Liver (tissue), 9 donors: ENCODE measurements around the gene FBLN1. TPM values are rescaled to one million over a fixed set of nuclear protein-coding genes. Genes with fewer than 3 reads are reported as not detected.

Experiments used
- DNase-seq: peaks from one replicate; pipeline ENCODE4 v3.0.0-alpha.2; 2017; ENCODE audit warnings: low spot score
- H3K27ac ChIP-seq, 2 donors: one replicate each; pipeline ENCODE4 v1.7.0; 2013; ENCODE audit warnings: inconsistent platforms in 2 of 2, low read length in 2 of 2, control low read depth in 1 of 2, low read depth in 1 of 2, mild to moderate bottlenecking in 1 of 2
- H3K27me3 ChIP-seq, 4 donors: one replicate each; pipeline versions ENCODE4 v1.6.1 to v1.7.0; 2013; ENCODE audit warnings: low read length in 3 of 4, inconsistent platforms in 1 of 4, mild to moderate bottlenecking in 1 of 4, moderate library complexity in 1 of 4; ENCODE audit not compliant: control insufficient read depth in 4 of 4, insufficient read depth in 4 of 4
- H3K36me3 ChIP-seq, 4 donors: one replicate each; pipeline versions ENCODE4 v1.6.1 to v1.7.0; 2013; ENCODE audit warnings: low read length in 3 of 4, mild to moderate bottlenecking in 3 of 4, low read depth in 1 of 4, moderate library complexity in 1 of 4; ENCODE audit not compliant: control insufficient read depth in 4 of 4, insufficient read depth in 3 of 4
- H3K4me1 ChIP-seq, 4 donors: one replicate each; pipeline versions ENCODE4 v1.6.1 to v1.7.0; 2013; ENCODE audit warnings: low read length in 3 of 4, mild to moderate bottlenecking in 3 of 4, moderate library complexity in 1 of 4; ENCODE audit not compliant: control insufficient read depth in 4 of 4, insufficient read depth in 4 of 4
- H3K4me3 ChIP-seq, 3 donors: one replicate each; pipeline versions ENCODE4 v1.6.1 to v1.7.0; 2013; ENCODE audit warnings: low read length in 3 of 3, control low read depth in 1 of 3, low read depth in 1 of 3, mild to moderate bottlenecking in 1 of 3
- H3K9ac ChIP-seq, 2 donors: one replicate each; pipeline ENCODE4 v1.7.0; 2013; ENCODE audit warnings: low read length in 2 of 2, mild to moderate bottlenecking in 2 of 2, moderate library complexity in 2 of 2, control low read depth in 1 of 2, low read depth in 1 of 2
- H3K9me3 ChIP-seq, 4 donors: one replicate each; pipeline versions ENCODE4 v1.6.1 to v1.7.0; 2013; ENCODE audit warnings: low read length in 3 of 4; ENCODE audit not compliant: control insufficient read depth in 4 of 4
- ATF3 ChIP-seq: IDR thresholded peaks from 2 replicates; pipeline ENCODE4 v1.6.1; 2016; ENCODE audit warnings: antibody characterized with exemption
- CTCF ChIP-seq: fragments of 150-350 bp; IDR thresholded peaks from 2 replicates; pipeline ENCODE4 v1.5.1; 2017; ENCODE audit warnings: improper control_type of control experiment, low read depth, low read length; ENCODE audit not compliant: missing input control
- EGR1 ChIP-seq, 2 donors: IDR thresholded peaks; 2 replicates each; pipeline ENCODE4 v1.6.1; 2016 to 2018; ENCODE audit warnings: antibody characterized with exemption in 2 of 2, low read depth in 2 of 2
- FOXA1 ChIP-seq: IDR thresholded peaks from 2 replicates; pipeline ENCODE4 v1.6.1; 2016; ENCODE audit warnings: antibody characterized with exemption
- FOXA2 ChIP-seq: IDR thresholded peaks from 2 replicates; pipeline ENCODE4 v1.6.1; 2016; ENCODE audit warnings: antibody characterized with exemption
- GABPA ChIP-seq, 2 donors: IDR thresholded peaks in 1 of 2; conservative IDR thresholded peaks in 1 of 2; 2 replicates each; pipeline ENCODE4 v1.6.1; 2016; ENCODE audit warnings: antibody characterized with exemption in 2 of 2, mild to moderate bottlenecking in 1 of 2, moderate library complexity in 1 of 2
- HNF4A ChIP-seq, 2 donors: conservative IDR thresholded peaks; 2 replicates each; pipeline ENCODE4 v1.6.1; 2016; ENCODE audit warnings: antibody characterized with exemption in 2 of 2, mild to moderate bottlenecking in 2 of 2
- HNF4G ChIP-seq: IDR thresholded peaks from 2 replicates; pipeline ENCODE4 v1.6.1; 2016; ENCODE audit warnings: antibody characterized with exemption
- JUND ChIP-seq, 2 donors: IDR thresholded peaks; 2 replicates each; pipeline ENCODE4 v1.6.1; 2016; ENCODE audit warnings: antibody characterized with exemption in 2 of 2
- MAX ChIP-seq: IDR thresholded peaks from 2 replicates; pipeline ENCODE4 v1.6.1; 2016; ENCODE audit warnings: antibody characterized with exemption
- NR2F2 ChIP-seq: IDR thresholded peaks from 2 replicates; pipeline ENCODE4 v1.6.1; 2016; ENCODE audit warnings: antibody characterized with exemption
- RAD21 ChIP-seq, 2 donors: IDR thresholded peaks; 2 replicates each; pipeline ENCODE4 v1.6.1; 2016; ENCODE audit warnings: antibody characterized with exemption in 2 of 2, mild to moderate bottlenecking in 2 of 2
- REST ChIP-seq: IDR thresholded peaks from 2 replicates; pipeline ENCODE4 v1.6.1; 2016; ENCODE audit warnings: antibody characterized with exemption, mild to moderate bottlenecking
- RXRA ChIP-seq, 2 donors: IDR thresholded peaks; 2 replicates each; pipeline ENCODE4 v1.6.1; 2017 to 2018; ENCODE audit warnings: antibody characterized with exemption in 2 of 2, mild to moderate bottlenecking in 1 of 2
- SP1 ChIP-seq: IDR thresholded peaks from 2 replicates; pipeline ENCODE4 v1.6.1; 2018; ENCODE audit warnings: antibody characterized with exemption, mild to moderate bottlenecking
- TAF1 ChIP-seq: conservative IDR thresholded peaks from 2 replicates; pipeline ENCODE4 v1.6.1; 2016; ENCODE audit warnings: antibody characterized with exemption, mild to moderate bottlenecking
- ZBTB33 ChIP-seq: IDR thresholded peaks from 2 replicates; pipeline ENCODE4 v1.6.1; 2016; ENCODE audit warnings: antibody characterized with exemption
- WGBS: extraction: QIAGEN DNeasy Blood & Tissue Kit; methylation state at CpG from one replicate; pipeline ENCODE4 v1.1.7; 2013; 5-methylcytosine and 5-hydroxymethylcytosine counted together
- polyA plus RNA-seq, 2 donors: library from polyadenylated mRNA; stranded (reverse) in 1 of 2; unstranded in 1 of 2; fragments of 200-250 nt in 1 of 2; fragments of >200 nt in 1 of 2; fragmentation: Nextera tagmentation in 1 of 2; extraction: Ambion mirVana in 1 of 2; gene quantifications; one replicate each; pipeline versions ENCODE4 v1.2.1 to v1.2.3, GENCODE V29; 2013 to 2015
- total RNA-seq, 2 donors: library from RNA; depleted of rRNA; stranded (reverse); fragments of >200 nt; gene quantifications; one replicate each; pipeline ENCODE4 v1.2.3, GENCODE V29; 2014
- donor health status: healthy.
- donor health status: healthy.
- donor health status: healthy.
- donor health status: healthy.
- donor health status: healthy.

The FBLN1 gene
- total and polyA plus RNA-seq, 4 donors, result 2.2 to 9.3 (median 6.3) TPM

GRCh38 chr22:45526768-45527360, 24.2 kb downstream of the FBLN1 start:
- TF ChIP-seq EGR1 (IDR thresholded peaks at IDR 0.05; ENCODE audit: low read depth in 2 of 2) (no peak), GABPA (IDR thresholded peaks at IDR 0.05 in 1 of 2, conservative IDR thresholded peaks at IDR 0.05 in 1 of 2) (no peak), RXRA (IDR thresholded peaks at IDR 0.05) (no peak), CTCF (no peak), HNF4A (conservative IDR thresholded peaks at IDR 0.05) (no peak), FOXA2 (no peak), RAD21 (IDR thresholded peaks at IDR 0.05) (no peak), SP1 (no peak), HNF4G (no peak), ZBTB33 (no peak), FOXA1 (no peak), MAX (no peak), TAF1 (no peak), REST (no peak)
- no peak overlapping the region for H3K4me3 ChIP-seq
- no peaks in the 10 kb centered on the region for H3K4me1 ChIP-seq
- no peaks in the 10 kb centered on the region for H3K36me3 ChIP-seq
- no peak for DNase-seq
- H3K27ac ChIP-seq, result no peak overlapping the region
- H3K9ac ChIP-seq, result no peak overlapping the region
- WGBS, result 86% methylated on average over 10 of the region's 10 CpGs
- no peaks in the 10 kb centered on the region for H3K9me3 ChIP-seq
- no peaks in the 10 kb centered on the region for H3K27me3 ChIP-seq

GRCh38 chr22:45527456-45527855, 24.8 kb downstream of the FBLN1 start:
- Histone ChIP-seq H3K4me3 (no peak overlapping the region), H3K9me3 (no peaks in the 10 kb centered on the region), H3K4me1 (no peaks in the 10 kb centered on the region), H3K27ac (no peak overlapping the region), H3K27me3 (no peaks in the 10 kb centered on the region), H3K9ac (no peak overlapping the region), H3K36me3 (no peaks in the 10 kb centered on the region)
- DNase-seq, result no peak
- TF ChIP-seq EGR1 (IDR thresholded peaks at IDR 0.05; ENCODE audit: low read depth in 2 of 2) (no peak), CTCF (no peak), JUND (IDR thresholded peaks at IDR 0.05) (no peak), NR2F2 (no peak), RXRA (IDR thresholded peaks at IDR 0.05) (no peak), MAX (no peak), RAD21 (IDR thresholded peaks at IDR 0.05) (no peak), HNF4A (conservative IDR thresholded peaks at IDR 0.05) (no peak), FOXA2 (no peak), TAF1 (no peak), GABPA (IDR thresholded peaks at IDR 0.05 in 1 of 2, conservative IDR thresholded peaks at IDR 0.05 in 1 of 2) (no peak), HNF4G (no peak), ATF3 (no peak)
- WGBS, result 96% methylated on average over 6 of the region's 6 CpGs
